Measurements from ENCODE around the gene CAPN15. TPM values are rescaled to one million over a fixed set of nuclear protein-coding genes. Genes with fewer than 3 reads are reported as not detected.

The CAPN15 gene
- total RNA-seq, 1 experiment from 2014 or later: 87.5 TPM

- no peaks in the 10 kb centered on the region; the same call in 1 of the 2 replicates for H3K36me3 ChIP-seq (replicated peaks; ENCODE audit: control insufficient read depth, insufficient read depth, low read length)
- no peak overlapping the region for H3K4me3 ChIP-seq (ENCODE audit: insufficient read depth, low read depth, low read length)
- no peak for DNase-seq
- peaks cover 14% of the 10 kb centered on the region for H3K27me3 ChIP-seq (ENCODE audit: control insufficient read depth, insufficient read depth, low read length)
Measured at GRCh38 chr16:586645-587590, 59.4 kb downstream of the CAPN15 start.

GRCh38 chr16:588639-588888 is 61.1 kb downstream of the CAPN15 start:
- DNase-seq: peak; percentile 78
- peaks cover 14% of the 10 kb centered on the region for H3K27me3 ChIP-seq (ENCODE audit: control insufficient read depth, insufficient read depth, low read length)
- peak overlapping the region; percentile 87 for H3K4me3 ChIP-seq (ENCODE audit: insufficient read depth, low read depth, low read length)
- no peaks in the 10 kb centered on the region; the same call in none of the 2 replicates for H3K36me3 ChIP-seq (replicated peaks; ENCODE audit: control insufficient read depth, insufficient read depth, low read length)

- DNase-seq: peak; percentile 99
- Histone ChIP-seq H3K36me3 (replicated peaks; ENCODE audit: control insufficient read depth, insufficient read depth, low read length) (no peaks in the 10 kb centered on the region; the same call in none of the 2 replicates), H3K4me3 (ENCODE audit: insufficient read depth, low read depth, low read length) (peak overlapping the region; percentile 87), H3K27me3 (ENCODE audit: control insufficient read depth, insufficient read depth, low read length) (peaks cover 14% of the 10 kb centered on the region)
Measured at GRCh38 chr16:588889-589657, 61.6 kb downstream of the CAPN15 start.

- H3K27me3 ChIP-seq (ENCODE audit: control insufficient read depth, insufficient read depth, low read length): peaks cover 14% of the 10 kb centered on the region
- peak within 1 kb of the TSS; percentile 87 for H3K4me3 ChIP-seq (ENCODE audit: insufficient read depth, low read depth, low read length)
- no peaks in the 10 kb centered on the region; the same call in none of the 2 replicates for H3K36me3 ChIP-seq (replicated peaks; ENCODE audit: control insufficient read depth, insufficient read depth, low read length)
- peak; percentile 100 for DNase-seq
Measured at GRCh38 chr16:589658-590187, 62.2 kb downstream of the CAPN15 start, which contains the start of gene RAB40C. TSS of gene RAB40C (plus strand) at chr16:590066. CDS start at chr16:590292, 226 bp downstream.

- Histone ChIP-seq H3K4me3 (ENCODE audit: insufficient read depth, low read depth, low read length) (peak overlapping the region; percentile 79), H3K36me3 (replicated peaks; ENCODE audit: control insufficient read depth, insufficient read depth, low read length) (no peaks in the 10 kb centered on the region; the same call in none of the 2 replicates), H3K27me3 (ENCODE audit: control insufficient read depth, insufficient read depth, low read length) (peaks cover 13% of the 10 kb centered on the region)
- DNase-seq: no peak
Measured at GRCh38 chr16:590188-590814, 62.8 kb downstream of the CAPN15 start.

- H3K36me3 ChIP-seq (replicated peaks; ENCODE audit: control insufficient read depth, insufficient read depth, low read length): no peaks in the 10 kb centered on the region; the same call in none of the 2 replicates
- peaks cover 11% of the 10 kb centered on the region for H3K27me3 ChIP-seq (ENCODE audit: control insufficient read depth, insufficient read depth, low read length)
- H3K4me3 ChIP-seq (ENCODE audit: insufficient read depth, low read depth, low read length): peak overlapping the region; percentile 79
- DNase-seq: no peak
Measured at GRCh38 chr16:590815-591200, 63.3 kb downstream of the CAPN15 start.

- DNase-seq: no peak
- Histone ChIP-seq H3K4me3 (ENCODE audit: insufficient read depth, low read depth, low read length) (no peak overlapping the region; the same call in 1 of the 2 replicates), H3K36me3 (replicated peaks; ENCODE audit: control insufficient read depth, insufficient read depth, low read length) (no peaks in the 10 kb centered on the region; the same call in none of the 2 replicates), H3K27me3 (ENCODE audit: control insufficient read depth, insufficient read depth, low read length) (peaks cover 11% of the 10 kb centered on the region)
Measured at GRCh38 chr16:591231-591630, 63.7 kb downstream of the CAPN15 start.

- DNase-seq: no peak
- H3K27me3 ChIP-seq (ENCODE audit: control insufficient read depth, insufficient read depth, low read length): peaks cover 6% of the 10 kb centered on the region; the same call in 1 of the 2 replicates
- no peaks in the 10 kb centered on the region; the same call in none of the 2 replicates for H3K36me3 ChIP-seq (replicated peaks; ENCODE audit: control insufficient read depth, insufficient read depth, low read length)
- no peak overlapping the region for H3K4me3 ChIP-seq (ENCODE audit: insufficient read depth, low read depth, low read length)
Measured at GRCh38 chr16:591892-592517, 64.5 kb downstream of the CAPN15 start.

- Histone ChIP-seq H3K36me3 (replicated peaks; ENCODE audit: control insufficient read depth, insufficient read depth, low read length) (no peaks in the 10 kb centered on the region; the same call in none of the 2 replicates), H3K27me3 (ENCODE audit: control insufficient read depth, insufficient read depth, low read length) (peaks cover 6% of the 10 kb centered on the region; the same call in 1 of the 2 replicates), H3K4me3 (ENCODE audit: insufficient read depth, low read depth, low read length) (no peak overlapping the region)
- DNase-seq: no peak
Measured at GRCh38 chr16:592518-593306, 65.2 kb downstream of the CAPN15 start.

- no peak for DNase-seq
- no peak overlapping the region for H3K4me3 ChIP-seq (ENCODE audit: insufficient read depth, low read depth, low read length)
Measured at GRCh38 chr16:593406-593805, 65.9 kb downstream of the CAPN15 start.

GRCh38 chr16:593807-594206 is 66.3 kb downstream of the CAPN15 start:
- Histone ChIP-seq H3K4me3 (ENCODE audit: insufficient read depth, low read depth, low read length) (no peak overlapping the region), H3K27me3 (ENCODE audit: control insufficient read depth, insufficient read depth, low read length) (peaks cover 6% of the 10 kb centered on the region; the same call in 1 of the 2 replicates), H3K36me3 (replicated peaks; ENCODE audit: control insufficient read depth, insufficient read depth, low read length) (no peaks in the 10 kb centered on the region; the same call in none of the 2 replicates)
- DNase-seq: no peak

More at GRCh38 chr16:593406-593805, 65.9 kb downstream of the CAPN15 start:
- Histone ChIP-seq H3K27me3 (ENCODE audit: control insufficient read depth, insufficient read depth, low read length) (peaks cover 6% of the 10 kb centered on the region; the same call in 1 of the 2 replicates), H3K36me3 (replicated peaks; ENCODE audit: control insufficient read depth, insufficient read depth, low read length) (no peaks in the 10 kb centered on the region; the same call in none of the 2 replicates)

- Histone ChIP-seq H3K36me3 (replicated peaks; ENCODE audit: control insufficient read depth, insufficient read depth, low read length) (peaks cover 1% of the 10 kb centered on the region), H3K4me3 (ENCODE audit: insufficient read depth, low read depth, low read length) (no peak overlapping the region), H3K27me3 (ENCODE audit: control insufficient read depth, insufficient read depth, low read length) (peaks cover 6% of the 10 kb centered on the region; the same call in 1 of the 2 replicates)
- no peak for DNase-seq
Measured at GRCh38 chr16:595094-595528, 67.6 kb downstream of the CAPN15 start.

All from H7 (cell line).